SU-DHL-6 (cell line): ENCODE data around the gene SOX6.

Experiments used
- EZH2phosphoT487 ChIP-seq: fragments of 200-600 bp; sonication (generic), shearing (Covaris generic); conservative IDR thresholded peaks from 2 replicates; pipeline ENCODE4 v1.6.1; 2018; ENCODE audit warnings: mild to moderate bottlenecking, antibody characterized with exemption, low read length, moderate library complexity, mixed read lengths
- TF ChIP-seq, protein P1 (sequence below): fragments of 200-600 bp; sonication (generic); IDR thresholded peaks from one replicate; pipeline ENCODE4 v1.5.1; 2017; ENCODE audit warnings: antibody characterized with exemption, mild to moderate bottlenecking, low read length, moderate library complexity; ENCODE audit not compliant: insufficient read depth, poor library complexity, severe bottlenecking

DNA sequence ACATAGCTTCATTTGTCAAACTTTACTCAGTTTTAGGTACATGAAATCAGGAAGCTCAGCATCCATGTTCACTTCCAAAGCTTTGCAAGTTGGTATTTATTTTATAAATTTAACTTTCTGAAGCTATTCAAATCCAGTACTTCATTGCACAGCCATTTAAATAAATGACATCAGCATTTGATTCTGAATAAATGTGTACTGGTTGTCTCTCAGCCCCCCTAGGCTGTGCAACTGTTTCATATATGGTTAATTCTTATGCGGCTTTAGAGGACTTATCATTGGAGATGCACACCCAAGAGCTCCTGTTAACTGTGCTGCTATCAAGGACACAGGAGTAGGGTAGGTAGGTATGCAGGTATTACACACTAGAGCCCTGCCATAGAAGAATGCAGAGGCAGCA, 325.1 kb downstream of the SOX6 start:
- TF ChIP-seq, protein P1, sequence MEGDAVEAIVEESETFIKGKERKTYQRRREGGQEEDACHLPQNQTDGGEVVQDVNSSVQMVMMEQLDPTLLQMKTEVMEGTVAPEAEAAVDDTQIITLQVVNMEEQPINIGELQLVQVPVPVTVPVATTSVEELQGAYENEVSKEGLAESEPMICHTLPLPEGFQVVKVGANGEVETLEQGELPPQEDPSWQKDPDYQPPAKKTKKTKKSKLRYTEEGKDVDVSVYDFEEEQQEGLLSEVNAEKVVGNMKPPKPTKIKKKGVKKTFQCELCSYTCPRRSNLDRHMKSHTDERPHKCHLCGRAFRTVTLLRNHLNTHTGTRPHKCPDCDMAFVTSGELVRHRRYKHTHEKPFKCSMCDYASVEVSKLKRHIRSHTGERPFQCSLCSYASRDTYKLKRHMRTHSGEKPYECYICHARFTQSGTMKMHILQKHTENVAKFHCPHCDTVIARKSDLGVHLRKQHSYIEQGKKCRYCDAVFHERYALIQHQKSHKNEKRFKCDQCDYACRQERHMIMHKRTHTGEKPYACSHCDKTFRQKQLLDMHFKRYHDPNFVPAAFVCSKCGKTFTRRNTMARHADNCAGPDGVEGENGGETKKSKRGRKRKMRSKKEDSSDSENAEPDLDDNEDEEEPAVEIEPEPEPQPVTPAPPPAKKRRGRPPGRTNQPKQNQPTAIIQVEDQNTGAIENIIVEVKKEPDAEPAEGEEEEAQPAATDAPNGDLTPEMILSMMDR, result no peak
- TF ChIP-seq EZH2phosphoT487, result no peak
